ENCODE data around the gene GFOD2. TPM values are rescaled to one million over a fixed set of nuclear protein-coding genes. Genes with fewer than 3 reads are reported as not detected.

GFOD2 gene
- polyA plus RNA-seq, 4 donors: 20.5 to 24.9 (median 21.5) TPM

GRCh38 chr16:67733734-67734470 is 14.8 kb upstream of the GFOD2 start:
- no peak for DNase-seq (ENCODE audit: low read depth in 4 of 4, low spot score in 3 of 4)

- no peak for DNase-seq (ENCODE audit: low read depth in 4 of 4, low spot score in 3 of 4)
Measured at GRCh38 chr16:67731753-67732095, 12.6 kb upstream of the GFOD2 start.

- DNase-seq (ENCODE audit: low read depth in 4 of 4, low spot score in 3 of 4): no peak
Measured at GRCh38 chr16:67731071-67731752, 12.1 kb upstream of the GFOD2 start.

GRCh38 chr16:67730326-67730725 is 11.2 kb upstream of the GFOD2 start:
- no peak for DNase-seq (ENCODE audit: low read depth in 4 of 4, low spot score in 3 of 4)

- DNase-seq (ENCODE audit: low read depth in 4 of 4, low spot score in 3 of 4): no peak
Measured at GRCh38 chr16:67729636-67730248, 10.6 kb upstream of the GFOD2 start.

- DNase-seq (ENCODE audit: low read depth in 4 of 4, low spot score in 3 of 4): no peak
Measured at GRCh38 chr16:67727521-67728485, 8.7 kb upstream of the GFOD2 start.

GRCh38 chr16:67726106-67727034 is 7.3 kb upstream of the GFOD2 start:
- DNase-seq (ENCODE audit: low read depth in 4 of 4, low spot score in 3 of 4): no peak

- DNase-seq (ENCODE audit: low read depth in 4 of 4, low spot score in 3 of 4): no peak
Measured at GRCh38 chr16:67723911-67724305, 4.8 kb upstream of the GFOD2 start.

- DNase-seq (ENCODE audit: low read depth in 4 of 4, low spot score in 3 of 4): no peak
Measured at GRCh38 chr16:67723151-67723910, 4.2 kb upstream of the GFOD2 start.

GRCh38 chr16:67720236-67720635 is 1.1 kb upstream of the GFOD2 start:
- no peak for DNase-seq (ENCODE audit: low read depth in 4 of 4, low spot score in 3 of 4)

- peak in 1 of 4 donors; percentile 12 for DNase-seq (ENCODE audit: low read depth in 4 of 4, low spot score in 3 of 4)
Measured at GRCh38 chr16:67719778-67720144, 645 bp upstream of the GFOD2 start.

GRCh38 chr16:67718668-67719047 is 458 bp downstream of the GFOD2 start:
- no peak for DNase-seq (ENCODE audit: low read depth in 4 of 4, low spot score in 3 of 4)

- DNase-seq (ENCODE audit: low read depth in 4 of 4, low spot score in 3 of 4): no peak
Measured at GRCh38 chr16:67716097-67716496, 3.0 kb downstream of the GFOD2 start.

GRCh38 chr16:67714522-67714921 is 4.6 kb downstream of the GFOD2 start:
- DNase-seq (ENCODE audit: low read depth in 4 of 4, low spot score in 3 of 4): no peak

- no peak for DNase-seq (ENCODE audit: low read depth in 4 of 4, low spot score in 3 of 4)
Measured at GRCh38 chr16:67713647-67714273, 5.4 kb downstream of the GFOD2 start.

GRCh38 chr16:67710607-67711006 is 8.5 kb downstream of the GFOD2 start:
- DNase-seq (ENCODE audit: low read depth in 4 of 4, low spot score in 3 of 4): no peak

- DNase-seq (ENCODE audit: low read depth in 4 of 4, low spot score in 3 of 4): no peak
Measured at GRCh38 chr16:67709050-67709449, 10.1 kb downstream of the GFOD2 start.

- DNase-seq (ENCODE audit: low read depth in 4 of 4, low spot score in 3 of 4): no peak
Measured at GRCh38 chr16:67708368-67708771, 10.7 kb downstream of the GFOD2 start.

- no peak for DNase-seq (ENCODE audit: low read depth in 4 of 4, low spot score in 3 of 4)
Measured at GRCh38 chr16:67707790-67708189, 11.3 kb downstream of the GFOD2 start.
